WTC11 (cell line): ENCODE measurements around the gene FAM3D. TPM values are rescaled to one million over a fixed set of nuclear protein-coding genes. Genes with fewer than 3 reads are reported as not detected.
"Not testable (repeated sequence)": the region's sequence is repeated elsewhere in the genome, so short reads cannot be mapped to it uniquely, and the experiment has no call there.

Source experiments
- ATAC-seq: fragments of 200-7000 bp; cut with Tn5 transposase; 2 replicates; pipeline ENCODE4 v1.10.0; 2021; ENCODE audit warnings: mild to moderate bottlenecking, moderate library complexity
- CTCF ChIA-PET: fragments of 300-600 bp; sonication (Branson Sonifier 250); formaldehyde crosslinking; loops from one replicate; lab custom pipeline; 2021; ENCODE audit warnings: antibody characterized with exemption; lab: Charles Lee
- POLR2A ChIA-PET: fragments of 350-600 bp; sonication (Branson Sonifier 250); formaldehyde crosslinking; loops from one replicate; lab custom pipeline; 2021; ENCODE audit warnings: antibody characterized with exemption; lab: Charles Lee
- DNase-seq: peaks from one replicate; pipeline ENCODE4 v3.0.0; 2021; ENCODE audit warnings: low spot score
- H3K27ac Mint-ChIP-seq: 2 replicates; pipeline ENCODE4 v1.8.0; 2021; ENCODE audit warnings: mixed read lengths
- H3K27me3 Mint-ChIP-seq: 2 replicates; pipeline ENCODE4 v1.8.0; 2021; ENCODE audit warnings: low read depth, mild to moderate bottlenecking, moderate library complexity, mixed read lengths
- H3K36me3 Mint-ChIP-seq: 2 replicates; pipeline ENCODE4 v1.8.0; 2021; ENCODE audit warnings: mixed read lengths
- H3K4me1 Mint-ChIP-seq: 2 replicates; pipeline ENCODE4 v1.8.0; 2022; ENCODE audit warnings: mixed read lengths
- H3K4me3 Mint-ChIP-seq: 2 replicates; pipeline ENCODE4 v1.8.0; 2021; ENCODE audit warnings: mild to moderate bottlenecking, moderate library complexity, mixed read lengths
- H3K9me3 Mint-ChIP-seq: 2 replicates; pipeline ENCODE4 v1.8.0; 2021; ENCODE audit warnings: mixed read lengths
- AFF4 ChIP-seq: sonication (generic); formaldehyde crosslinking; IDR thresholded peaks from 2 replicates; pipeline ENCODE4 v1.8.1; 2023; ENCODE audit warnings: mild to moderate bottlenecking, missing genetic modification reagents, borderline replicate concordance
- CBFB ChIP-seq: sonication (generic); formaldehyde crosslinking; IDR thresholded peaks from 2 replicates; pipeline ENCODE4 v1.8.1; 2022; ENCODE audit warnings: mild to moderate bottlenecking, low read depth, missing genetic modification reagents
- E2F5 ChIP-seq: sonication (generic); formaldehyde crosslinking; IDR thresholded peaks from 2 replicates; pipeline ENCODE4 v1.8.1; 2022; ENCODE audit warnings: mild to moderate bottlenecking, moderate library complexity, missing genetic modification reagents
- FOXK1 ChIP-seq: sonication (generic); formaldehyde crosslinking; IDR thresholded peaks from 2 replicates; pipeline ENCODE4 v1.8.0; 2022; ENCODE audit warnings: mild to moderate bottlenecking, moderate library complexity, missing genetic modification reagents
- GRHL2 ChIP-seq: fragments of 250-450 bp; sonication (Bioruptor Pico); IDR thresholded peaks from 2 replicates; pipeline ENCODE4 v1.8.0; 2022; ENCODE audit warnings: mild to moderate bottlenecking, moderate library complexity; ENCODE audit not compliant: insufficient replicate concordance, severe bottlenecking
- KAT7 ChIP-seq: sonication (generic); formaldehyde crosslinking; IDR thresholded peaks from 2 replicates; pipeline ENCODE4 v1.8.1; 2023; ENCODE audit warnings: missing genetic modification reagents, mild to moderate bottlenecking, borderline replicate concordance
- MXD4 ChIP-seq: fragments of 250-450 bp; sonication (Bioruptor Pico); IDR thresholded peaks from 2 replicates; pipeline ENCODE4 v1.8.0; 2021; ENCODE audit warnings: mild to moderate bottlenecking, moderate library complexity, borderline replicate concordance
- NFYB ChIP-seq: sonication (generic); formaldehyde crosslinking; conservative IDR thresholded peaks from 2 replicates; pipeline ENCODE4 v1.8.0; 2022; ENCODE audit warnings: low read depth, missing genetic modification reagents
- NR1H2 ChIP-seq: sonication (generic); formaldehyde crosslinking; IDR thresholded peaks from 2 replicates; pipeline ENCODE4 v1.9.0; 2021; ENCODE audit warnings: mild to moderate bottlenecking, moderate library complexity, missing genetic modification reagents
- NR3C1 ChIP-seq: sonication (generic); formaldehyde crosslinking; conservative IDR thresholded peaks from 2 replicates; pipeline ENCODE4 v1.8.1; 2023; ENCODE audit warnings: low read depth, mild to moderate bottlenecking, missing genetic modification reagents
- RELA ChIP-seq: sonication (generic); formaldehyde crosslinking; IDR thresholded peaks from 2 replicates; pipeline ENCODE4 v1.8.1; 2022; ENCODE audit warnings: missing genetic modification reagents, mild to moderate bottlenecking, borderline replicate concordance
- SOX15 ChIP-seq: fragments of 250-450 bp; sonication (Bioruptor Pico); IDR thresholded peaks from 2 replicates; pipeline ENCODE4 v1.9.0; 2021; ENCODE audit warnings: mild to moderate bottlenecking
- SP1 ChIP-seq: sonication (generic); formaldehyde crosslinking; conservative IDR thresholded peaks from 2 replicates; pipeline ENCODE4 v1.8.1; 2022; ENCODE audit warnings: missing genetic modification reagents
- USF2 ChIP-seq: sonication (generic); formaldehyde crosslinking; IDR thresholded peaks from 2 replicates; pipeline ENCODE4 v1.8.1; 2023; ENCODE audit warnings: mild to moderate bottlenecking, missing genetic modification reagents, moderate library complexity
- ZBTB21 ChIP-seq: sonication (generic); formaldehyde crosslinking; IDR thresholded peaks from 2 replicates; pipeline ENCODE4 v1.8.1; 2023; ENCODE audit warnings: mild to moderate bottlenecking, missing genetic modification reagents, borderline replicate concordance
- ZNF138 ChIP-seq: sonication (generic); formaldehyde crosslinking; conservative IDR thresholded peaks from 2 replicates; pipeline ENCODE4 v1.8.1; 2022; ENCODE audit warnings: mild to moderate bottlenecking, moderate library complexity, missing genetic modification reagents
- ZNF396 ChIP-seq: fragments of 250-450 bp; sonication (Bioruptor Pico); IDR thresholded peaks from 2 replicates; pipeline ENCODE4 v1.8.0; 2021; ENCODE audit warnings: mild to moderate bottlenecking, moderate library complexity, borderline replicate concordance
- ZNF416 ChIP-seq: fragments of 250-450 bp; sonication (Bioruptor Pico); IDR thresholded peaks from 2 replicates; pipeline ENCODE4 v1.9.0; 2021; ENCODE audit warnings: mild to moderate bottlenecking, inconsistent platforms
- total RNA-seq: library from RNA; stranded (reverse); gene quantifications from 3 replicates; pipeline ENCODE4 v1.2.3, GENCODE V29; 2021
- TF ChIP-seq, protein P1 (sequence below): sonication (generic); formaldehyde crosslinking; IDR thresholded peaks from 2 replicates; pipeline ENCODE4 v1.8.1; 2022; ENCODE audit warnings: low read depth, mild to moderate bottlenecking, moderate library complexity, missing genetic modification reagents, borderline replicate concordance
- TF ChIP-seq, protein P2 (sequence below): sonication (generic); formaldehyde crosslinking; IDR thresholded peaks from 2 replicates; pipeline ENCODE4 v1.8.1; 2022; ENCODE audit warnings: low read depth, missing genetic modification reagents, borderline replicate concordance
- TF ChIP-seq, protein P3 (sequence below): sonication (generic); formaldehyde crosslinking; IDR thresholded peaks from 2 replicates; pipeline ENCODE4 v1.8.0; 2022; ENCODE audit warnings: mild to moderate bottlenecking, missing genetic modification reagents
- TF ChIP-seq, protein P4 (sequence below): sonication (generic); formaldehyde crosslinking; conservative IDR thresholded peaks from 2 replicates; pipeline ENCODE4 v1.8.1; 2023; ENCODE audit warnings: mild to moderate bottlenecking, low read depth, missing genetic modification reagents, moderate library complexity

FAM3D gene
- total RNA-seq, 1 experiment from 2014 or later = 0.66 TPM

- TF ChIP-seq GRHL2 (CRISPR knock-in tag) (no peak), CBFB (CRISPR knock-in tag) (no peak), ZNF138 (CRISPR knock-in tag) (no peak), ZNF396 (CRISPR knock-in tag) (no peak), FOXK1 (no peak), AFF4 (CRISPR knock-in tag) (no peak), SOX15 (no peak), MXD4 (CRISPR knock-in tag) (no peak), KAT7 (CRISPR knock-in tag) (no peak), ZNF416 (CRISPR knock-in tag) (no peak), SP1 (CRISPR knock-in tag) (no peak), E2F5 (CRISPR knock-in tag) (no peak)
- TF ChIP-seq, protein P1, sequence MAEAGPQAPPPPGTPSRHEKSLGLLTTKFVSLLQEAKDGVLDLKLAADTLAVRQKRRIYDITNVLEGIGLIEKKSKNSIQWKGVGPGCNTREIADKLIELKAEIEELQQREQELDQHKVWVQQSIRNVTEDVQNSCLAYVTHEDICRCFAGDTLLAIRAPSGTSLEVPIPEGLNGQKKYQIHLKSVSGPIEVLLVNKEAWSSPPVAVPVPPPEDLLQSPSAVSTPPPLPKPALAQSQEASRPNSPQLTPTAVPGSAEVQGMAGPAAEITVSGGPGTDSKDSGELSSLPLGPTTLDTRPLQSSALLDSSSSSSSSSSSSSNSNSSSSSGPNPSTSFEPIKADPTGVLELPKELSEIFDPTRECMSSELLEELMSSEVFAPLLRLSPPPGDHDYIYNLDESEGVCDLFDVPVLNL (CRISPR knock-in tag) = no peak
- TF ChIP-seq, protein P2, sequence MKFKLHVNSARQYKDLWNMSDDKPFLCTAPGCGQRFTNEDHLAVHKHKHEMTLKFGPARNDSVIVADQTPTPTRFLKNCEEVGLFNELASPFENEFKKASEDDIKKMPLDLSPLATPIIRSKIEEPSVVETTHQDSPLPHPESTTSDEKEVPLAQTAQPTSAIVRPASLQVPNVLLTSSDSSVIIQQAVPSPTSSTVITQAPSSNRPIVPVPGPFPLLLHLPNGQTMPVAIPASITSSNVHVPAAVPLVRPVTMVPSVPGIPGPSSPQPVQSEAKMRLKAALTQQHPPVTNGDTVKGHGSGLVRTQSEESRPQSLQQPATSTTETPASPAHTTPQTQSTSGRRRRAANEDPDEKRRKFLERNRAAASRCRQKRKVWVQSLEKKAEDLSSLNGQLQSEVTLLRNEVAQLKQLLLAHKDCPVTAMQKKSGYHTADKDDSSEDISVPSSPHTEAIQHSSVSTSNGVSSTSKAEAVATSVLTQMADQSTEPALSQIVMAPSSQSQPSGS (CRISPR knock-in tag) = no peak
Observed at GRCh38 chr3:58704745-58705144, 38.2 kb upstream of the FAM3D start (continued).

DNA sequence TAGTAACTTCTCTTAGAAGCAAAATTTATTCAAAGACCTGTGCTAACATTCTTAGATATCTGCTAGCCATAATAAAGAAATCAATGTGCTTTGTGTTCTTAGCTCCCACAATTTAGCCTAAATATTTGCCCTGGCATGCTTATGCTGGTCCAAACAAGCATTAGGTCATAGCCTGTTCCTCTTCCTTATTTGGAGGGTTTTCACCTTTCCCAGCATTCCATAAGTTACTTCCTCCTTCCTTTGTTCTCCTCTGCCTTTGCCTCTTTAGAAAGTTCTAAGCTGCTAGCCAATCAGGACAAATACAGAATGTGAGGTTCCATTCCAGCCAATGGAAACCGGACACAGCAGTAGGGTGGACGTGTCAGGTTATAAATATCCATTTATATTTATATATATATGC, 37.7 kb upstream of the FAM3D start:
- H3K4me1 Mint-ChIP-seq, POLR2A ChIA-PET, DNase-seq, CTCF ChIA-PET, H3K36me3 Mint-ChIP-seq, H3K4me3 Mint-ChIP-seq, ATAC-seq, H3K27ac Mint-ChIP-seq, H3K27me3 Mint-ChIP-seq: not testable (repeated sequence)
- peaks cover 27% of the 10 kb centered on the region for H3K9me3 Mint-ChIP-seq

DNA sequence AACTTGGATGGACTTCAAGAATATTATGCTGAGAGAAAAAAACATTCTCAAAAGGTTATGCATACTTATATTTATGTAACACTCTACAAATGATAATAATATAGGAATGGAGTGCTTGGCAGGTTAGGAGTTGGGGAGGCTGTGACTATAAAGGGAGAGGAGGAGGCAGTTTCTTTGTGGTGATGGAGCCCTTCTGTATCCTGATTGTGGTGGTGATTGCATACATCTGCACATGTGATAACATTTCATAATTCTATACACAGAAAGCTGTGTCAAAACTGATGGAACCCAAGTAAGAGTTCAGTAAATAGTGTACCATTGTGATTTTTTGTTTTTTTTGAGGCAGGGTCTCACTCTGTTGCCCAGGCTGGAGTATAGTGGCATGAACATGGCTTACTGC, 31.7 kb upstream of the FAM3D start:
- DNase-seq (no peak), ATAC-seq (no peak)
- no peak overlapping the region for H3K4me3 Mint-ChIP-seq
- peaks cover 22% of the 10 kb centered on the region for H3K36me3 Mint-ChIP-seq
- TF ChIP-seq NFYB (no peak), NR3C1 (CRISPR knock-in tag) (no peak), RELA (CRISPR knock-in tag) (no peak), ZBTB21 (CRISPR knock-in tag) (no peak), GRHL2 (CRISPR knock-in tag) (no peak), USF2 (no peak), NR1H2 (CRISPR knock-in tag) (no peak)
- TF ChIP-seq, protein P3, sequence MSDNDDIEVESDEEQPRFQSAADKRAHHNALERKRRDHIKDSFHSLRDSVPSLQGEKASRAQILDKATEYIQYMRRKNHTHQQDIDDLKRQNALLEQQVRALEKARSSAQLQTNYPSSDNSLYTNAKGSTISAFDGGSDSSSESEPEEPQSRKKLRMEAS = no peak
- TF ChIP-seq, protein P4, sequence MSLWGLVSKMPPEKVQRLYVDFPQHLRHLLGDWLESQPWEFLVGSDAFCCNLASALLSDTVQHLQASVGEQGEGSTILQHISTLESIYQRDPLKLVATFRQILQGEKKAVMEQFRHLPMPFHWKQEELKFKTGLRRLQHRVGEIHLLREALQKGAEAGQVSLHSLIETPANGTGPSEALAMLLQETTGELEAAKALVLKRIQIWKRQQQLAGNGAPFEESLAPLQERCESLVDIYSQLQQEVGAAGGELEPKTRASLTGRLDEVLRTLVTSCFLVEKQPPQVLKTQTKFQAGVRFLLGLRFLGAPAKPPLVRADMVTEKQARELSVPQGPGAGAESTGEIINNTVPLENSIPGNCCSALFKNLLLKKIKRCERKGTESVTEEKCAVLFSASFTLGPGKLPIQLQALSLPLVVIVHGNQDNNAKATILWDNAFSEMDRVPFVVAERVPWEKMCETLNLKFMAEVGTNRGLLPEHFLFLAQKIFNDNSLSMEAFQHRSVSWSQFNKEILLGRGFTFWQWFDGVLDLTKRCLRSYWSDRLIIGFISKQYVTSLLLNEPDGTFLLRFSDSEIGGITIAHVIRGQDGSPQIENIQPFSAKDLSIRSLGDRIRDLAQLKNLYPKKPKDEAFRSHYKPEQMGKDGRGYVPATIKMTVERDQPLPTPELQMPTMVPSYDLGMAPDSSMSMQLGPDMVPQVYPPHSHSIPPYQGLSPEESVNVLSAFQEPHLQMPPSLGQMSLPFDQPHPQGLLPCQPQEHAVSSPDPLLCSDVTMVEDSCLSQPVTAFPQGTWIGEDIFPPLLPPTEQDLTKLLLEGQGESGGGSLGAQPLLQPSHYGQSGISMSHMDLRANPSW (CRISPR knock-in tag) = no peak
- peaks cover 9% of the 10 kb centered on the region for H3K4me1 Mint-ChIP-seq
- H3K9me3 Mint-ChIP-seq = peaks cover 58% of the 10 kb centered on the region
- H3K27ac Mint-ChIP-seq = no peak overlapping the region
- no peaks in the 10 kb centered on the region; the same call in 1 of the 2 replicates for H3K27me3 Mint-ChIP-seq
- ChIA-PET CTCF (no interaction called here), POLR2A (no interaction called here)
